Hematopoietic multipotent progenitor cell treated with erythropoietin and hydrocortisone succinate and interleukin-3 and kit ligand, for 6 days (in vitro differentiated cells): ENCODE results near the gene HOXA9.

ENCODE experiments used
- DNase-seq: peaks from one replicate; pipeline ENCODE4 v3.0.0-alpha.2; 2015

The HOXA9 gene

GRCh38 chr7:27175626-27176523 lies 10.5 kb upstream of the HOXA9 start:
- no peak for DNase-seq

- DNase-seq: no peak
These were observed 9.7 kb upstream of the HOXA9 start for GRCh38 chr7:27174874-27175625.

GRCh38 chr7:27173956-27174873 lies 8.9 kb upstream of the HOXA9 start, which contains the start of gene HOXA10:
HOXA10 (minus strand) TSS chr7:27174320; CDS start chr7:27174306, 14 bp downstream.
- DNase-seq: peak; percentile 40

DNA sequence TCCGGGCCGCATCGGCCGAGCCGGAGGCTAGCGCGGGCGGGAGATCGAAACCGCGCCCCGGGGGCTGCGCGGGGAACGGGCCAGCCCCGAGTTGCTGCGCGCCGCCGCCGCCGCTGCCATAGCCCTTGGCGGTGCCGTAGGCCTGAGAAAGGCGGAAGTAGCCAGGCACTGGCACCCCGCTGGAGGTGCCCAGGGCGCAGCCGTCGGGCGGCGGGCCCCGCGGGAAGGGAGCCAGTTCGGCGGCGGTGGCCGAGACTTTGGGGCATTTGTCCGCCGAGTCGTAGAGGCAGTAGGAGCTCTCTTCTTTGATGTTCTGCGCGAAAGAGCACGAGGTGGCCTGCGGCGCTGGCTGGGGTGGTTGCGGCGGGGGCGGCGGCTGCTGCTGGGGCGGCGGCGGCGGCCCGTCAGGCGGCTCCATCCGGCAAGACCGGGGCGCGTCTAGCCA lies 8.2 kb upstream of the HOXA9 start:
- DNase-seq: peak; percentile 69

DNA sequence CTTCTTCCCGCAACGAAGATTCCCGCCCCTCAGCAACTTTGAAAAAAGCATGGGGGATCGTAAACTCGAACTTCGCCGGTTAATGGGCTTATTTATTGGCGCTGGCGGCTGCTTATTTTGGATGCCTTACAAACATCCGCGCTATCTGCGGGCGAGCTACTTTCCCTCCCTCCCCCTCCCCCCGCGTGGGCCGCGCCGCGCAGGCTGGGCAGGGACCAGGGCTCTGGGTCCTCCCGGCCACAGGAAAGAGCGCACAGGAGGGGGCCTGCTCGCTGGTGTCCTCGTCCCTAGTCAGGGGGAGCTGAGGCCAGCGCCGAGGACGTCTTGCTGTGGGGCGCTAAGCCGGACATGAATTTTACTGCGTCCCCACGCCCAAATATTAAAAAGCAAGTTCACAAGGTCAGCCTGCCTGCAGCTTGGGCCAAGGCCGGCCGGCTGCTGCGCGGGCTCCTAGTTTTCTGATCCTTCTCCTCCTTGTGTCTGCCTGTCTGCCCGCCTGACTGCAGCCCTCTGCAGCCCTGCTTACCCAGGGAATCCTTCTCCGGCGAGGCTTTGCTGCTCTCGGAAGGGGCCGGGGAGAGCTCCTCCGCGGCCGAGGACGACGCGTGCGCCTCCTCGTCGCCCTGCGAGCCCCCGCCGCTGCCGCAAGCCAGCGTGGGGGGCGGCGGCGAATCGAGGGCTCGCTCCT lies 7.6 kb upstream of the HOXA9 start:
- peak; percentile 52 for DNase-seq

DNA sequence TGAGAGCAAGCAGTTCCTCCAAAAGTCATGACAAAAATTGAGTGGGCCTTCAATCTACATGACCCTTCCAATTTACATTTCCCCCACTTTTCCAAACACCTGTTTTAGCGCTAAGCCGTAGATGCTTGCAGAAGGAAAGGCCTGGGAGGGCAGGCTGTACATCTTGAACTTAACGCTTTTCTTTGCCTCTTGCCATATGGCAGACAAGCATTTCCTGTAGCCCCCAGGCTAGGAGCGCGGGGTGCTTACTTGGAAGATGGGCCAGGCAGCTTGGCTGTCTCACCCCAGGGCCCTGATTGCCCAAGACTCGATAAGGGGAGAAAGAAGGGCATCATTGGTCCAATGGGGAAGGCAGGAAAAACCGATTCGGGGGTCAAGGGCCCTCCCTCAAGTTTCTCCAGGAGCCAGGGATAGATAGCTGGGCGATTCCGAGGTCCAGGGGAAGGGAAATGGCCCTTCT lies 7.0 kb upstream of the HOXA9 start:
- DNase-seq: peak; percentile 45

- DNase-seq: peak; percentile 59
These were observed 6.4 kb upstream of the HOXA9 start for GRCh38 chr7:27171637-27172314.

DNA sequence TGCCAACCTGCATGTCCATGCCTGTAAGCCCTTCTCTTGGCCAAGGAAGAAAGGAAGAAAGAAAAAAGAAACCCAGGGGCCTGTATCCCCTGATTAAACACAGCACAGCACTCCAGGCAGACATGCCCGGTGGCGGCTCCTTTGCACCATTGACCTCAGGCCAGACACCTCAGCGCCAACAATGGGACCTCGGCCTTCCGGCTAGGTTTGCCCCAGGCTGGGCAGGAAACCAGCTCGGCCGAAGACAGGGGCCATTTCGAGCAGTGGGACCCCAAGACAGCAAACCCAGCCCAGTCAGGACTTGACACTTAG lies 5.9 kb upstream of the HOXA9 start:
- no peak for DNase-seq

- DNase-seq: no peak
These were observed 5.3 kb upstream of the HOXA9 start for GRCh38 chr7:27170426-27171324.

GRCh38 chr7:27169658-27170425 lies 4.5 kb upstream of the HOXA9 start:
- peak; percentile 55 for DNase-seq

DNA sequence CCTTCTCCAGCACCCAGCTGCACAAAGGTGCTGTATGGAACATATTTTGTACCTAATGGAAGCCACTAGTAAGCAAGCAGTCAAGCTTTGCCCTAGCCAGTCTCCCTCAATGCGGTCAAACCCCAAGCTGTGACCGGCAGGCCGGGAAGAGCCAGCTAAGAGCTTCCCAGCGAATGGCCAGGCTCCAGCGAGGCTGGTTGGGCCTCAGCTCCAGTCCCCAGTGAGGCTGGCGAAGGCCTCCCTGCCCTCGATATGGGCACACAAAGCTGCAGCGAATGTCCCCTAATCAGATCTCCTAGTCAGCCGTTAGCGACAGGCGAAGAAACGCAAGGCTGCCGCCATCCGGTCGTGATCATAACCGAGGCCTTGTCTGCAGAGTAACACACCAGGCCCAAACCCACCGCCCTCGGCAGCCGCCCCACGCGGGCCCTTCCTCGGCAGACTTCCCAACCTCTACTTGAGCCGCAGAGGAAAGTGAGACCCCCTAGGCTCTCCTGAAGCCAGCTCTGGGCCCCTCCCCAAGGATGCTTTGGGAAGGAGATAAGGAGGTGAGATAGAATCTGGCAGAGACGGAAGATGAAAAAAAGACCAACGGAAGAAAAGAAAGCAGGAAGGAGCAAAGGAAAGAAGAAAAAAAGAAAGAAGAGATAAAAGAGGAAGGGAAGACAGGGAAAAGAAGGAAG lies 3.1 kb upstream of the HOXA9 start:
- DNase-seq: peak; percentile 93

GRCh38 chr7:27167916-27168264 lies 2.6 kb upstream of the HOXA9 start:
- DNase-seq: no peak

- peak; percentile 48 for DNase-seq
These were observed 1.5 kb upstream of the HOXA9 start for GRCh38 chr7:27166531-27167505.

DNA sequence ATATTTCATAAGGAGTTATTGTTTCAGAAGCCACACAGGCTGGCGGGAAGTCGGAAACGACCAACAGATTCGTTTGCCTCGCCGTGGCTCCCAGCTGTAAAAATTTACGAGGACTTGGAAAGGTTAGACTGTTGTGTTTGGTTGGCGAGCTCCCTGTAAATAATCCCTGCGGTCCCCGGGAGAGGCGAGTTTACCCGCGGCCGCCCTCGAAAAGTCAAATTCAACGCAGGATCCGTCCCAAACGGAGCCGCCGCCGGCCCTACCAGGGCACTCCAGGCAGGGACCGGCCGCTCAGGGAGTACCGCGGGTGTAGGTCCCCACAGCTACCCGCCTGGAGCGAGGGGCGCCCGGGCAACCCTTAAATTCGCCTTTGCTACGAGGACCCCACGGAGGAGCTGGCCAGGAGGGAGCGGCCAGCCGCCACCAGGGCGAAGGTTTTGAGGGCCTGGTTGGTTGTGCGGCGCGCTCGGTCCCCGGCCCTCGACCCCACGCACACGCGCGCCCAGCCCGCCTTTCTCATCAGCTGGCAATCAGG lies 726 bp upstream of the HOXA9 start:
- DNase-seq: no peak

GRCh38 chr7:27164367-27165088 lies 809 bp downstream of the HOXA9 start:
- peak; percentile 73 for DNase-seq

DNA sequence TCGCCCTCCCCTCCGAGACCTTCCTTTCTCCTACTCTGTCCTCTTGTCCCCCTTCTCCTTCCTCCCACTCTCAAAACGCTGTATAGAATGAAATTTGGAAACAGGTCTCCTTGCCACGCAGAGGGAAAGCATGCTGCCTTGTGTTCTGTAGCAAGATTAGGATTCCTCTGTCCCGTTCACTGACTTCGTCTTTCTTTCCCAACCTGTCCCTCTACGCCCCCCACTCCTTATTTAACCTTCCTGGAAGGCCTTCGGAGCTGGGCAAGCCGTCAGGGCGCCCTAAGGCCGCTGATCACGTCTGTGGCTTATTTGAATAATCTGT lies 1.3 kb downstream of the HOXA9 start:
- no peak for DNase-seq
